Measurements from ENCODE around the gene BABAM2.

BABAM2 gene

GRCh38 chr2:28152585-28153280, 262.2 kb downstream of the BABAM2 start:
- TF ChIP-seq CTCF (IDR thresholded peaks at IDR 0.05; ENCODE audit: extremely low read depth, missing control alignments), result no peak
- no peak for DNase-seq (ENCODE audit: low spot score)

GRCh38 chr2:28153851-28154250, 263.3 kb downstream of the BABAM2 start:
- no peak for DNase-seq (ENCODE audit: low spot score)

GRCh38 chr2:28155086-28155485, 264.6 kb downstream of the BABAM2 start:
- DNase-seq (ENCODE audit: low spot score), result no peak
- no peak for TF ChIP-seq CTCF (IDR thresholded peaks at IDR 0.05; ENCODE audit: extremely low read depth, missing control alignments)

More at GRCh38 chr2:28153851-28154250, 263.3 kb downstream of the BABAM2 start:
- TF ChIP-seq CTCF (IDR thresholded peaks at IDR 0.05; ENCODE audit: extremely low read depth, missing control alignments), result no peak

- DNase-seq (ENCODE audit: low spot score), result no peak
- no peak for TF ChIP-seq CTCF (IDR thresholded peaks at IDR 0.05; ENCODE audit: extremely low read depth, missing control alignments)
Observed at GRCh38 chr2:28155627-28156026, 265.1 kb downstream of the BABAM2 start.

- no peak for TF ChIP-seq CTCF (IDR thresholded peaks at IDR 0.05; ENCODE audit: extremely low read depth, missing control alignments)
- DNase-seq (ENCODE audit: low spot score), result no peak
Observed at GRCh38 chr2:28158791-28159190, 268.3 kb downstream of the BABAM2 start.

GRCh38 chr2:28160986-28161425, 270.5 kb downstream of the BABAM2 start:
- TF ChIP-seq CTCF (IDR thresholded peaks at IDR 0.05; ENCODE audit: extremely low read depth, missing control alignments), result no peak
- no peak for DNase-seq (ENCODE audit: low spot score)

- no peak for TF ChIP-seq CTCF (IDR thresholded peaks at IDR 0.05; ENCODE audit: extremely low read depth, missing control alignments)
- DNase-seq (ENCODE audit: low spot score), result no peak
Observed at GRCh38 chr2:28161466-28161865, 270.9 kb downstream of the BABAM2 start.
